RWPE2 (cell line): ENCODE results near the gene DMBX1.

ENCODE experiments used
- ATAC-seq: fragments of 200-7000 bp; cut with Tn5 transposase; 3 replicates; pipeline ENCODE4 v1.9.1; 2021; ENCODE audit warnings: low read depth
- DNase-seq: peaks from one replicate; pipeline ENCODE4 v3.0.0-alpha.2; 2020; ENCODE audit warnings: low spot score
- H3K27ac ChIP-seq: fragments of 450-650 bp; 2 replicates; pipeline ENCODE4 v1.5.1; 2017; ENCODE audit warnings: mild to moderate bottlenecking; ENCODE audit not compliant: poor library complexity, severe bottlenecking
- H3K27me3 ChIP-seq: fragments of 250-450 bp; sonication (Bioruptor Pico); 2 replicates; pipeline ENCODE4 v1.5.1; 2021; ENCODE audit warnings: mild to moderate bottlenecking, moderate library complexity; ENCODE audit not compliant: insufficient read depth, poor library complexity, severe bottlenecking
- H3K36me3 ChIP-seq: fragments of 250-450 bp; sonication (Bioruptor Pico); 2 replicates; pipeline ENCODE4 v1.5.1; 2020; ENCODE audit warnings: low read depth, mild to moderate bottlenecking, moderate library complexity
- H3K4me1 ChIP-seq: fragments of 250-450 bp; sonication (Bioruptor Pico); 2 replicates; pipeline ENCODE4 v1.5.1; 2021; ENCODE audit warnings: mild to moderate bottlenecking, moderate library complexity; ENCODE audit not compliant: insufficient read depth, poor library complexity, severe bottlenecking
- H3K4me3 ChIP-seq: fragments of 250-450 bp; sonication (Bioruptor Pico); 2 replicates; pipeline ENCODE4 v1.5.1; 2021; ENCODE audit warnings: mild to moderate bottlenecking, moderate library complexity; ENCODE audit not compliant: severe bottlenecking
- H3K9me3 ChIP-seq: fragments of 250-450 bp; sonication (Bioruptor Pico); 2 replicates; pipeline ENCODE4 v1.5.1; 2021; ENCODE audit warnings: mild to moderate bottlenecking, moderate library complexity; ENCODE audit not compliant: severe bottlenecking
- TF ChIP-seq, protein P1 (sequence below): fragments of 450-650 bp; IDR thresholded peaks from one replicate; pipeline ENCODE4 v1.5.1; 2017; ENCODE audit warnings: mild to moderate bottlenecking, moderate library complexity; ENCODE audit not compliant: poor library complexity, severe bottlenecking

The DMBX1 gene

DNA sequence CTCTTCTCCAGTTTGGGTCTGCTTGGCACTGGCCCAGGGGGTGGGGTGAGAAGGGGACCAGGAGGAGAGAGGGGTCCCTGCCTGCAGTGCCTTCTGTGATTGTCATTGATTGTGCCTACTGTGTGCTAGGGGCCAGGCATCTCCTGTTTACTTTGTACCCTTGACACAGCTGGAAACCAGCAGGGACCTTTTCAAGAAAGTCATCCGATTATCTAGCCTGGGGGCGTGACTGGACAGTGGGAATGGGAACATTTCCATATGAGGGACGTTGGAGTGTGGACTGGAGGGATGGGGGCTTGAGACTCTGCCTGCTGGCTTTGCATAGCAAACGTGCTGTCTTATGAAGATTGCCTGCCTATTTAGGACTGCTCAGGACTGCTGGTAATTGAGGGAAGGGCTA is 19.8 kb upstream of the DMBX1 start:
- H3K4me3 ChIP-seq = no peak overlapping the region
- TF ChIP-seq, protein P1, sequence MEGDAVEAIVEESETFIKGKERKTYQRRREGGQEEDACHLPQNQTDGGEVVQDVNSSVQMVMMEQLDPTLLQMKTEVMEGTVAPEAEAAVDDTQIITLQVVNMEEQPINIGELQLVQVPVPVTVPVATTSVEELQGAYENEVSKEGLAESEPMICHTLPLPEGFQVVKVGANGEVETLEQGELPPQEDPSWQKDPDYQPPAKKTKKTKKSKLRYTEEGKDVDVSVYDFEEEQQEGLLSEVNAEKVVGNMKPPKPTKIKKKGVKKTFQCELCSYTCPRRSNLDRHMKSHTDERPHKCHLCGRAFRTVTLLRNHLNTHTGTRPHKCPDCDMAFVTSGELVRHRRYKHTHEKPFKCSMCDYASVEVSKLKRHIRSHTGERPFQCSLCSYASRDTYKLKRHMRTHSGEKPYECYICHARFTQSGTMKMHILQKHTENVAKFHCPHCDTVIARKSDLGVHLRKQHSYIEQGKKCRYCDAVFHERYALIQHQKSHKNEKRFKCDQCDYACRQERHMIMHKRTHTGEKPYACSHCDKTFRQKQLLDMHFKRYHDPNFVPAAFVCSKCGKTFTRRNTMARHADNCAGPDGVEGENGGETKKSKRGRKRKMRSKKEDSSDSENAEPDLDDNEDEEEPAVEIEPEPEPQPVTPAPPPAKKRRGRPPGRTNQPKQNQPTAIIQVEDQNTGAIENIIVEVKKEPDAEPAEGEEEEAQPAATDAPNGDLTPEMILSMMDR = no peak
- DNase-seq (no peak), ATAC-seq (no peak)
- no peaks in the 10 kb centered on the region for H3K9me3 ChIP-seq
- no peaks in the 10 kb centered on the region for H3K4me1 ChIP-seq
- peaks cover 15% of the 10 kb centered on the region for H3K27me3 ChIP-seq
- no peaks in the 10 kb centered on the region for H3K36me3 ChIP-seq
- no peak overlapping the region for H3K27ac ChIP-seq

DNA sequence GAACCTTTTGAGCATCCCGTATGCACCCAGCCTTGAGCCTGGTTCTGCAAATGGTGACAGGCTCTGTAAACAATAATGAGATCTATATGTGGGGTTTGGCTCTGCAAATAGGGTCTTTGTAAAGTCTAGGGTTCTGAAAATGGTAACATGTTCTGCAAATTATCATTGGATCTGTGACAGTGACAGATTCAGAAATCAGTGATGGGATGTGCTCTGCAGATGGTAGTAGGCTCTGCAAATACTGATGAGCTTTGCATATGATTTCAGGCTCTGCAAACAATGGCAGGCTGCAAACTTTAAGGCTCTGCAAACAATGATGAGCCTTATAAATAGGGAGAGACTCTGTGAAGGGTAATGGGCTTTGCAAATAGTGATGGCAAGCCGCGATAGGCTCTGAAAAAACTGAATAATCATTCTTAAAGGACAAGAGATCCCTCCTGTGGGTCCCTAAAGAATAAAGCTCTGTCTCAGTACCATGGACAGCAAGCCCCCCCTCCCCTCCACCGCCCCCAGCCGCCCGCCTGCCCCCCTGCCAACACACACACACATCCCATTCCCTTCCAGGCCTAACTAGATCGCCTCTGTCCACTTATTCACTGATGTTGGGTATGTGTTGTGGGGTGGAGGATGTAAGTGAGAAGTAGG is 17.7 kb upstream of the DMBX1 start:
- H3K4me3 ChIP-seq = no peak overlapping the region
- no peaks in the 10 kb centered on the region for H3K9me3 ChIP-seq
- DNase-seq (no peak), ATAC-seq (no peak)
- no peak overlapping the region for H3K27ac ChIP-seq
- H3K4me1 ChIP-seq = no peaks in the 10 kb centered on the region
- TF ChIP-seq, protein P1 = no peak
- H3K27me3 ChIP-seq = peaks cover 6% of the 10 kb centered on the region
- H3K36me3 ChIP-seq = no peaks in the 10 kb centered on the region

DNA sequence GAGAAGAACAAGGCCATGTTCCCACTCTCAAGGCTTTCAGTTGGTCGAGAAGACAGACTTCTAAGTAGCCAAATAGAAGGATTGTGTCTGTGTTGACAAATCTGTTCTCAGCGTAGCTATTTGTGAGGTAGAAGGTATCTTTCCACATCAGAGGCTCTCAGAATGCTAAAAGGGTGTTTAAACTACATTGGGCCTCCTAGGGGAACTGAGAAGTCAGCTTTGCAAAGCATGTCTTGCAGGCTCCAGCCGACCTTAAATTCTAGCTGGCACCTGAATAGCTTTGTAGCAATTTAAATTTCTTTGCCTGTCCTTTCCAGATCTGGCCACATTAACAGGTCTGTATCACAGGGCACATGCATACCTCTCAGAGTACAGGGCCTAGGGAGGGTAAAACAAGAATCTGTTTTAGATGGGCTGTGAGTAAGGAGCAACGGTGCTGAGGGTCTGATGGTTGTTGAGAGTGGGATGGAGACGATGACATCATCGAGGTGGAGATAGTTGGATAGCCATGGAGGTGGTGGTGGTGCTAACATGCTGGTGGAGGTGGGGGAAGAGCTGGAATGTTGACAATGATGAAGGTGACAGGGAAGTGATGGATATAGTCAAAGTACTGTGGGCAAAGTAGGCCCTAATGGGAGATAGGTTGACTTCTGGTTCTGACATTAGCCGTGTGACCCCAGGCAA is 17.0 kb upstream of the DMBX1 start:
- ATAC-seq (no peak), DNase-seq (no peak)
- H3K27me3 ChIP-seq = no peaks in the 10 kb centered on the region
- H3K27ac ChIP-seq = no peak overlapping the region
- no peaks in the 10 kb centered on the region for H3K4me1 ChIP-seq
- H3K9me3 ChIP-seq = no peaks in the 10 kb centered on the region
- TF ChIP-seq, protein P1 = no peak
- no peak overlapping the region for H3K4me3 ChIP-seq
- H3K36me3 ChIP-seq = no peaks in the 10 kb centered on the region

DNA sequence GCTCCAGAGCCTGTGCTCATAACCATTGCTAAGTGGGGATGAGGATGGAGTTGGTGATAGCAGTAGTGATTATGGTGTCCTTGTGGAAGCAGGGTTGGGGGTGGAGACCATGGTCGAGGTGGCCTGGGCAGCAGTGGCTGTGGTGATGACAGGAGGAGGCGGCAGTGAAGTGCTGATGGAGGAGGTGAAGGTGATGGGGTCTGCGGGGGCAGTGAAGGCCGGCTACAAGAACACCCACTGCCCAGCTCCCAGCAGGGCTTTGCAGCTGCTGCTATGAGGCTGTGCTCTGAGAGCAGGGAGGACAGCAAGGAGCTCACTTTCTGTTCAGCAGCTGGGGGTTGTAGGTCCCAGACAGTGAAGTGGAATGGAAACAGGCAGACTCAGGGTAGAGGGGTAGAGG is 15.6 kb upstream of the DMBX1 start:
- H3K27me3 ChIP-seq = no peaks in the 10 kb centered on the region
- H3K9me3 ChIP-seq = no peaks in the 10 kb centered on the region
- H3K4me1 ChIP-seq = no peaks in the 10 kb centered on the region
- TF ChIP-seq, protein P1 = no peak
- H3K4me3 ChIP-seq = no peak overlapping the region
- no peak for DNase-seq
- H3K36me3 ChIP-seq = no peaks in the 10 kb centered on the region
- H3K27ac ChIP-seq = no peak overlapping the region
- ATAC-seq = no peak

DNA sequence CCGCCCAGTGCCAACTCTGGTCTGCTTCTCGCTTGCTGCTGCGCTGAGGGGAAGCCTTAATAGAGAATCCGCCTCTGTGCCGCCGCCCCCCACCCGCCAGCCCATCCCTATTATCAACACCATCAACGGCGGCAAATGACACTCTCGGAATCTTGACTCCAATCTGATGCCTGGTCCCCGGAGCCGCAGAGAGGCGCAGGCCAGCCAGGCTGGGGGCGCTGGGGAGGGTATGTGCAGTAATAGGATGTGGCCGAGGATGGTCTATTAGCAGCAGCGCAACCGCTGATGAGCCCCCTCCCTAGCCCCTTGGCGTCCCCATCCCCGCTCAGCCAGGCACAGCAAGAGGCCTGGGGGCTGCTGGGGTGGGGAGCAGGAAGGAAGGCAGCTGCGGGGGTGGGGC is 15.1 kb upstream of the DMBX1 start:
- DNase-seq = no peak
- Histone ChIP-seq H3K27ac (no peak overlapping the region), H3K4me1 (no peaks in the 10 kb centered on the region), H3K36me3 (no peaks in the 10 kb centered on the region), H3K9me3 (no peaks in the 10 kb centered on the region), H3K4me3 (no peak overlapping the region), H3K27me3 (no peaks in the 10 kb centered on the region)
- TF ChIP-seq, protein P1 = no peak
- ATAC-seq = no peak
